Left renal pelvis (tissue), 4 donors: ENCODE measurements around the gene SUGP2. TPM values are rescaled to one million over a fixed set of nuclear protein-coding genes. Genes with fewer than 3 reads are reported as not detected.
"Not testable (repeated sequence)": the region's sequence is repeated elsewhere in the genome, so short reads cannot be mapped to it uniquely, and the experiment has no call there.

ENCODE experiments used
- DNase-seq, 4 donors: peaks; one replicate each; pipeline ENCODE4 v3.0.0-alpha.2; 2013; ENCODE audit warnings: low read depth in 4 of 4, low spot score in 3 of 4
- polyA plus RNA-seq, 4 donors: library from polyadenylated mRNA; unstranded; fragments of 120-200 nt; gene quantifications; one replicate each; pipeline ENCODE4 v1.2.1, GENCODE V29; 2013; ENCODE audit not compliant: insufficient read length in 4 of 4

Gene SUGP2
- polyA plus RNA-seq, 4 donors: 78.4 to 133 (median 90.7) TPM

- no peak for DNase-seq
Observed at GRCh38 chr19:18961767-18962620, 71.3 kb downstream of the SUGP2 start.

- DNase-seq: no peak
Observed at GRCh38 chr19:18960370-18960769, 72.9 kb downstream of the SUGP2 start.

GRCh38 chr19:18955042-18955441 lies 78.3 kb downstream of the SUGP2 start:
- DNase-seq: no peak

GRCh38 chr19:18954094-18954493 lies 79.2 kb downstream of the SUGP2 start:
- no peak for DNase-seq

GRCh38 chr19:18952364-18953003 lies 80.8 kb downstream of the SUGP2 start:
- DNase-seq: not testable (repeated sequence)

- DNase-seq: no peak
Observed at GRCh38 chr19:18951721-18952281, 81.5 kb downstream of the SUGP2 start.

GRCh38 chr19:18949858-18950257 lies 83.5 kb downstream of the SUGP2 start:
- no peak for DNase-seq

GRCh38 chr19:18948976-18949356 lies 84.4 kb downstream of the SUGP2 start:
- no peak for DNase-seq

- no peak for DNase-seq
Observed at GRCh38 chr19:18948075-18948975, 85.0 kb downstream of the SUGP2 start.

- no peak for DNase-seq
Observed at GRCh38 chr19:18946918-18947317, 86.4 kb downstream of the SUGP2 start.

GRCh38 chr19:18946335-18946734 lies 87.0 kb downstream of the SUGP2 start:
- no peak for DNase-seq

GRCh38 chr19:18945297-18945696 lies 88.0 kb downstream of the SUGP2 start:
- no peak for DNase-seq

- DNase-seq: no peak
Observed at GRCh38 chr19:18943465-18943864, 89.9 kb downstream of the SUGP2 start.

GRCh38 chr19:18942692-18943091 lies 90.6 kb downstream of the SUGP2 start:
- DNase-seq: no peak

- no peak for DNase-seq
Observed at GRCh38 chr19:18941628-18942354, 91.5 kb downstream of the SUGP2 start.

Other genes with a start within 250 kb of the SUGP2 start
- under 1 TPM; 0.20 to 0.45 (median 0.29) TPM for gene COMP, start 242.2 kb downstream of the SUGP2 start, polyA plus RNA-seq
- 10 to 100 TPM; 33.0 to 62.5 (median 51.6) TPM for gene UPF1, start 201.6 kb downstream of the SUGP2 start, polyA plus RNA-seq
- 1 to 10 TPM; 6.3 to 8.3 (median 6.7) TPM for gene CERS1, start 137.4 kb downstream of the SUGP2 start, polyA plus RNA-seq
- 100 to 1,000 TPM in 2 of 4 donors, 10 to 100 TPM in 2; 86.5 to 125 (median 98.0) TPM for gene COPE, start 114.1 kb downstream of the SUGP2 start, polyA plus RNA-seq
- gene DDX49, start 113.8 kb downstream of the SUGP2 start, polyA plus RNA-seq: 10 to 100 TPM; 33.4 to 51.5 (median 41.4) TPM
- 10 to 100 TPM; 44.3 to 77.7 (median 51.1) TPM for gene HOMER3, start 92.3 kb downstream of the SUGP2 start, polyA plus RNA-seq
- gene ARMC6, start 86 bp upstream of the SUGP2 start, polyA plus RNA-seq: 10 to 100 TPM; 29.8 to 44.4 (median 35.1) TPM
- 10 to 100 TPM; 13.0 to 26.7 (median 16.8) TPM for gene SLC25A42, start 30.5 kb upstream of the SUGP2 start, polyA plus RNA-seq
- gene TMEM161A, start 105.0 kb upstream of the SUGP2 start, polyA plus RNA-seq: 10 to 100 TPM; 17.6 to 44.6 (median 27.1) TPM
- 1 to 10 TPM; 1.2 to 3.3 (median 1.6) TPM for gene MEF2B, start 136.7 kb upstream of the SUGP2 start, polyA plus RNA-seq
- 10 to 100 TPM; 13.3 to 24.9 (median 14.0) TPM for gene BORCS8, start 158.6 kb upstream of the SUGP2 start, polyA plus RNA-seq
- 10 to 100 TPM; 35.3 to 95.2 (median 58.2) TPM for gene RFXANK, start 158.7 kb upstream of the SUGP2 start, polyA plus RNA-seq
- 10 to 100 TPM; 10.3 to 16.0 (median 13.3) TPM for gene NR2C2AP, start 169.9 kb upstream of the SUGP2 start, polyA plus RNA-seq
- under 1 TPM; 0.04 to 0.14 (median 0.06) TPM for gene NCAN, start 178.4 kb upstream of the SUGP2 start, polyA plus RNA-seq
- 1 to 10 TPM in 3 of 4 donors, under 1 TPM in 1; 0.87 to 3.8 (median 2.5) TPM for gene TM6SF2, start 239.8 kb upstream of the SUGP2 start, polyA plus RNA-seq